Fibroblast of lung (primary cell): Measurements from ENCODE around the gene CCDC86.

Source experiments
- EZH2 ChIP-seq: IDR thresholded peaks from 2 replicates; pipeline ENCODE4 v1.5.1; 2012; ENCODE audit warnings: low read length, control low read depth, mild to moderate bottlenecking; ENCODE audit errors: missing control alignments
- TF ChIP-seq, protein P1 (sequence below), 2 donors: IDR thresholded peaks in 1 of 2; conservative IDR thresholded peaks in 1 of 2; 1 replicate in 1 of 2; 2 replicates in 1 of 2; pipeline ENCODE4 v1.5.1; 2011 to 2012; ENCODE audit warnings: low read length in 2 of 2, control low read depth in 1 of 2, inconsistent platforms in 1 of 2, low read depth in 1 of 2, mild to moderate bottlenecking in 1 of 2

DNA sequence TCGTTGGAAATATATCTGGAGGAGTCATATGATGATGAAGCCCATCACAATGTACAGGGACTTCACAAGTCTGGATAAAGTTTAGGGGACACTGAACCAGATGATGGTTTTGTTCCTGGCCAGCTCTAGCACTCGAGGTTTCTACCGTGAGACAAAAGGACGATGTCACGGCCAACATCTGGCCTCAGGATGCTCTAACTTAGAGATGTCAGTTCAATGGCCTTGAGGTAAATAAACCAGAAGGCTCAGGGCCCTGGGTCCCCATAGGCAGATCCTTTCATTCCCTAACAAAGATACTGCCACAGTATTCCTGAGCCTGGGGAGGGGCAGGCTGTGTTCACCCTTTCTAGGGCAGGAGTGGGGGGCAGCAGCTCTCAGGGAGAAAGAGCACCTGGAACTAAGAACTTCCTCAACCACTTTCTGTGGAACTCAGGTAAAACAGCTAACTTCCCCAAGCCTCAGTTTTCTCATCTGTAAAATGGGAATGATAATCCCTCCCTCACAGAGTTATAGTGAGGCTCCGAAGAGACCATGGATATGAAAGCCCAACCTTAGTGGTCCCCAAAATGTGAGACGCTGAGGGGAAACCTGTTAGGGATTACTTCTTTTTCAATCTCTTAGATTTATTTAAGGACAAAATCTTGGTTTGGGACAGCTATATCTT lies 38.5 kb upstream of the CCDC86 start:
- TF ChIP-seq EZH2 = no peak
- TF ChIP-seq, protein P1, sequence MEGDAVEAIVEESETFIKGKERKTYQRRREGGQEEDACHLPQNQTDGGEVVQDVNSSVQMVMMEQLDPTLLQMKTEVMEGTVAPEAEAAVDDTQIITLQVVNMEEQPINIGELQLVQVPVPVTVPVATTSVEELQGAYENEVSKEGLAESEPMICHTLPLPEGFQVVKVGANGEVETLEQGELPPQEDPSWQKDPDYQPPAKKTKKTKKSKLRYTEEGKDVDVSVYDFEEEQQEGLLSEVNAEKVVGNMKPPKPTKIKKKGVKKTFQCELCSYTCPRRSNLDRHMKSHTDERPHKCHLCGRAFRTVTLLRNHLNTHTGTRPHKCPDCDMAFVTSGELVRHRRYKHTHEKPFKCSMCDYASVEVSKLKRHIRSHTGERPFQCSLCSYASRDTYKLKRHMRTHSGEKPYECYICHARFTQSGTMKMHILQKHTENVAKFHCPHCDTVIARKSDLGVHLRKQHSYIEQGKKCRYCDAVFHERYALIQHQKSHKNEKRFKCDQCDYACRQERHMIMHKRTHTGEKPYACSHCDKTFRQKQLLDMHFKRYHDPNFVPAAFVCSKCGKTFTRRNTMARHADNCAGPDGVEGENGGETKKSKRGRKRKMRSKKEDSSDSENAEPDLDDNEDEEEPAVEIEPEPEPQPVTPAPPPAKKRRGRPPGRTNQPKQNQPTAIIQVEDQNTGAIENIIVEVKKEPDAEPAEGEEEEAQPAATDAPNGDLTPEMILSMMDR (conservative IDR thresholded peaks at IDR 0.05 in 1 of 2, IDR thresholded peaks at IDR 0.05 in 1 of 2; ENCODE audit: low read depth in 1 of 2, low read length in 2 of 2) = no peak
